Activated T-cell treated with anti-CD3 and anti-CD28 coated beads, Interleukin-2, amount 50 U/mL, for 72 hours (primary cell): ENCODE data around the gene IL5. TPM values are rescaled to one million over a fixed set of nuclear protein-coding genes. Genes with fewer than 3 reads are reported as not detected.
"Not testable (repeated sequence)": the region's sequence is repeated elsewhere in the genome, so short reads cannot be mapped to it uniquely, and the experiment has no call there.

Experiments
- ATAC-seq, 2 donors: fragments of 150-1000 bp; cut with Tn5 transposase; replicated peaks in 1 of 2; 2 replicates each; pipeline ENCODE4 v1.10.0; 2021; ENCODE audit warnings: moderate library complexity in 2 of 2, mild to moderate bottlenecking in 1 of 2
- DNase-seq, 2 donors: peaks; one replicate each; pipeline ENCODE4 v3.0.0; 2021 to 2022; ENCODE audit warnings: mixed read lengths in 1 of 2
- H3K27ac Mint-ChIP-seq: one replicate; pipeline ENCODE4 v1.8.0; 2022; ENCODE audit warnings: mild to moderate bottlenecking, moderate library complexity, mixed read lengths
- H3K27me3 Mint-ChIP-seq: one replicate; pipeline ENCODE4 v1.8.0; 2022; ENCODE audit warnings: low read depth, mixed read lengths
- H3K36me3 Mint-ChIP-seq, 2 donors: one replicate each; pipeline ENCODE4 v1.8.0; 2022; ENCODE audit warnings: mixed read lengths in 2 of 2, mild to moderate bottlenecking in 1 of 2; ENCODE audit not compliant: insufficient read depth in 2 of 2
- H3K4me1 Mint-ChIP-seq: one replicate; pipeline ENCODE4 v1.8.0; 2022; ENCODE audit warnings: low read depth, mixed read lengths
- H3K4me3 Mint-ChIP-seq, 2 donors: one replicate each; pipeline ENCODE4 v1.8.0; 2022; ENCODE audit warnings: mild to moderate bottlenecking in 2 of 2, mixed read lengths in 2 of 2, moderate library complexity in 2 of 2
- H3K9me3 Mint-ChIP-seq, 2 donors: one replicate each; pipeline ENCODE4 v1.8.0; 2022; ENCODE audit warnings: mixed read lengths in 2 of 2
- total RNA-seq, 2 donors: library from RNA; stranded (reverse); gene quantifications; one replicate each; pipeline ENCODE4 v1.2.3, GENCODE V29; 2022

IL5 gene
- total RNA-seq, 2 donors from 2014 or later, result 1.3 to 2.1 TPM

GRCh38 chr5:132526290-132526973 lies 16.9 kb downstream of the IL5 start:
- peak; percentile 50 to 73 for DNase-seq
- peak; percentile 42 to 49 for ATAC-seq
- H3K36me3 Mint-ChIP-seq, result peaks cover 0 to 4% of the 10 kb centered on the region in 2 donors
- H3K4me1 Mint-ChIP-seq, result peaks cover 49% of the 10 kb centered on the region
- peaks cover 17% of the 10 kb centered on the region for H3K27me3 Mint-ChIP-seq
- peaks cover 0 to 2% of the 10 kb centered on the region in 2 donors for H3K9me3 Mint-ChIP-seq
- H3K27ac Mint-ChIP-seq, result no peak overlapping the region
- peak overlapping the region; percentile 2 to 23 for H3K4me3 Mint-ChIP-seq

GRCh38 chr5:132525299-132525724 lies 18.0 kb downstream of the IL5 start:
- H3K4me1 Mint-ChIP-seq, result peaks cover 51% of the 10 kb centered on the region
- H3K4me3 Mint-ChIP-seq, result peak overlapping the region; percentile 29 to 52
- peaks cover 17% of the 10 kb centered on the region for H3K27me3 Mint-ChIP-seq
- peaks cover 0 to 4% of the 10 kb centered on the region in 2 donors for H3K9me3 Mint-ChIP-seq
- ATAC-seq (peak; percentile 82 to 84), DNase-seq (peak; percentile 22 to 24)
- H3K27ac Mint-ChIP-seq, result peak overlapping the region; percentile 4
- H3K36me3 Mint-ChIP-seq, result peaks cover 0 to 6% of the 10 kb centered on the region in 2 donors

DNA sequence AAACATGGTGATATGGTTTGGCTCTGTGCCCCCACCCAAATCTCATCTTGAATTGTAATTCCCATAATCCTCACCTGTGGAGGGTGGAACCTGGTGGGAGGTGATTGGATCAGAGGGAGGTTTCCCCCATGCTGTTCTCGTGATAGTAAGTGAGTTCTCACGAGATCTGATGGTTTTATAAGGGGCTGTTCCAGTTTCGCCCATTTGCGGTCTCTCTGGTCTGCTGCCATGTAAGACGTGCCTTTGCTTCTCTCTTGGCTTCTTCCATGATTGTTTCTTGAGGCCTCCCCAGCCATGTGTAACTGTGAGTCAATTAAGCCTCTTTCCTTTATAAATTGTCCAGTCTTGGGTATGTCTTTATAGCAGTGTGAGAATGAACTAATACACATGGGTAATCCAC lies 18.4 kb downstream of the IL5 start:
- Mint-ChIP-seq H3K27ac (peak overlapping the region; percentile 4), H3K27me3 (peaks cover 17% of the 10 kb centered on the region), H3K4me1 (peaks cover 54% of the 10 kb centered on the region), H3K4me3 (peak overlapping the region; percentile 29 to 33)
- H3K9me3 Mint-ChIP-seq, DNase-seq, H3K36me3 Mint-ChIP-seq, ATAC-seq: not testable (repeated sequence)

- not testable (repeated sequence) for H3K36me3 Mint-ChIP-seq, H3K27me3 Mint-ChIP-seq, H3K9me3 Mint-ChIP-seq, H3K4me3 Mint-ChIP-seq, DNase-seq, H3K27ac Mint-ChIP-seq, ATAC-seq
- H3K4me1 Mint-ChIP-seq, result peaks cover 37% of the 10 kb centered on the region
These were observed 21.3 kb downstream of the IL5 start for GRCh38 chr5:132522067-132522466.

DNA sequence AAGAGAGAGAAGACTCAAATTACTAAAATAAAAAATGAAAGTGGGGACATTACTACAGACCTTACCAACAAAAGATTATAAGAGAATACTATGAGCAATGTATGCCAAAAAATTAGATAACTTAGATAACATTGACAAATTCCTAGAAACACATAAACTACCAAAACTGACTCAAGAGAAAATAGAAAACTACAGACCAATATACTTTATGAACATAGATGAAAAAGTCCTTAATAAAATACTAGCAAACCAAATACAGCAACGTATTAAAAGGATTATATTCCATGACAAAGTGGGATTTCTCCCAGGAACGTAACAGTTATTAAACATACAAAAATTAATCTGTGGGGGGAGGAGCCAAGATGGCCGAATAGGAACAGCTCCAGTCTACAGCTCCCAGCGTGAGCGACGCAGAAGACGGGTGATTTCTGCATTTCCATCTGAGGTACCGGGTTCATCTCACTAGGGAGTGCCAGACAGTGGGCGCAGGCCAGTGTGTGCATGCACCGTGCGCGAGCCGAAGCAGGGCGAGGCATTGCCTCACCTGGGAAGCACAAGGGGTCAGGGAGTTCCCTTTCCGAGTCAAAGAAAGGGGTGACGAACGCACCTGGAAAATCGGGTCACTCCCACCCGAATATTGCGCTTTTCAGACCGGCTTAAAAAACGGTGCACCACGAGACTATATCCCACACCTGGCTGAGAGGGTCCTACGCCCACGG lies 29.5 kb downstream of the IL5 start:
- not testable (repeated sequence) for H3K9me3 Mint-ChIP-seq, H3K27ac Mint-ChIP-seq, H3K4me1 Mint-ChIP-seq, DNase-seq, ATAC-seq, H3K4me3 Mint-ChIP-seq
- peaks cover 24% of the 10 kb centered on the region for H3K27me3 Mint-ChIP-seq
- peaks cover 2 to 11% of the 10 kb centered on the region in 2 donors for H3K36me3 Mint-ChIP-seq

DNA sequence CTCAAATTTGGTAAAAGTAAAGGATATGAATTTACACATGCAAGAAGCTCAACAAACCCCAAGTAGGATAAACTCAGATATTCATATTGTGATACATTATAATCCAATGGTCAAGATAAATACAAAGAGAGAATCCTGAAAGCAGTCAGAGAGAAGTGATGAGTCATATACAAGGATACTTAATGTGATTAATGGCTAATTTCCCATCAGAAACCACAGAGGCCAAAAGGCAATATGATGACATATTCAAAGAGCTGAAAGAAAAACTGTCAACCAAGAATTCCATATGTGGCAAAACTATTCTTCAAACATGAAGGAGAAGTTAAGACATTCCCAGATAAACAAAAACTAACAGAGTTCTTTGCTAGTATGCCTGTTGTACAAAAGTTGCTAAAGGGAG lies 33.2 kb downstream of the IL5 start:
- peaks cover 3 to 11% of the 10 kb centered on the region in 2 donors for H3K36me3 Mint-ChIP-seq
- H3K9me3 Mint-ChIP-seq, result peaks cover 2 to 6% of the 10 kb centered on the region in 2 donors
- peaks cover 52% of the 10 kb centered on the region for H3K27me3 Mint-ChIP-seq
- ATAC-seq, result no peak
- H3K4me1 Mint-ChIP-seq, result peaks cover 9% of the 10 kb centered on the region
- DNase-seq, result no peak
- H3K4me3 Mint-ChIP-seq, result no peak overlapping the region
- no peak overlapping the region for H3K27ac Mint-ChIP-seq

DNA sequence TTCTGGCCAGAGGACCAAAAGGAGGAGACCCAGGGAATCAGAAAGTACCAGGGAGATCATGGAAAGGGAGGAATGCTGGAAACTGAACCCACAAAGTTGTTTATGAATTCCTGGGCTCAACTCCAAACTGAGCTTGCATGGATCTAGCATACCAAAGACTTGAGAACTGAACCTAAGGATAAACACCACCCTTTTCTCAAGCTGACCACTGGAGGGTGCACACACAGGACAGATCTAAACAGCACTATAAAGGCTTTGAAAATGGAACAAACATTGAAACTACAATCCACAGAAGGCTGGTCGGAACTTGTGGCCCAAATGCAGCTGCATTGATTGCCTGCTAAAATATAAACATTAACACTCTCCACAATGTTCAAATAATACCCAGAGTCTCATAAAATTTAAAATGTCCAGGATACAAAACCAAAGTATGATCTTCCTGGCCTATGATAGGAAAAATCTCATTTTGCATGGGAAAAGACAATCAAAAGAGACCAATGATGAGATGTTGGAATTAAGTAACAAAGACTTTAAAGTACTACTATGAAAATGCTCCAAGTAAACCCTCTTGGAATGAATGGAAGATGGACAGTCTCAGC lies 37.1 kb downstream of the IL5 start:
- peaks cover 12% of the 10 kb centered on the region for H3K4me1 Mint-ChIP-seq
- peak in 1 of 2 donors; percentile 55 for ATAC-seq
- peaks cover 51% of the 10 kb centered on the region for H3K27me3 Mint-ChIP-seq
- peaks cover 0 to 2% of the 10 kb centered on the region in 2 donors for H3K9me3 Mint-ChIP-seq
- peak in 1 of 2 donors; percentile 20 for DNase-seq
- no peak overlapping the region for H3K27ac Mint-ChIP-seq
- H3K4me3 Mint-ChIP-seq, result no peak overlapping the region
- peaks cover 0 to 1% of the 10 kb centered on the region in 2 donors for H3K36me3 Mint-ChIP-seq

- ATAC-seq, result no peak
- no peak for DNase-seq
- Mint-ChIP-seq H3K4me1 (peaks cover 17% of the 10 kb centered on the region), H3K36me3 (peaks cover 0 to 1% of the 10 kb centered on the region in 2 donors), H3K4me3 (no peak overlapping the region), H3K9me3 (peaks cover 0 to 2% of the 10 kb centered on the region in 2 donors), H3K27ac (no peak overlapping the region), H3K27me3 (peaks cover 51% of the 10 kb centered on the region)
These were observed 37.7 kb downstream of the IL5 start for GRCh38 chr5:132505641-132506040.

DNA sequence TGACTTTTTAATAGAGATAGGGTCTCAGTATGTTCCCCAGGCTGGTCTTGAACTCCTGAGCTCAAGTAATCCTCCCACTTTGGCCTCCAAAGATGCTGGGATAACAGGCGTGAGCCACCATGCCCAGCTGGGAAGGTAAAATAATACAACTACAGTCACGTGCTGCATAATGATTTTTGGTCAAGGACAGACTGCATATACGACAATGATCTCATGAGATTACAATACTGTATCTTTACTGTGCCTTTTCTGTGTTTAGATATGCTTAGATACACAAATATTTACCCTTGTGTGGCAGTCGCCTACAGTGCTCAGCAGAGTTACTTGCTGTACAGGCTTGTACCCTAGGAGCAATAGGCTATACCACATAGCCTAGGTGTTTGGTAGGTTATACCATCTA lies 38.6 kb downstream of the IL5 start:
- no peak overlapping the region for H3K27ac Mint-ChIP-seq

DNA sequence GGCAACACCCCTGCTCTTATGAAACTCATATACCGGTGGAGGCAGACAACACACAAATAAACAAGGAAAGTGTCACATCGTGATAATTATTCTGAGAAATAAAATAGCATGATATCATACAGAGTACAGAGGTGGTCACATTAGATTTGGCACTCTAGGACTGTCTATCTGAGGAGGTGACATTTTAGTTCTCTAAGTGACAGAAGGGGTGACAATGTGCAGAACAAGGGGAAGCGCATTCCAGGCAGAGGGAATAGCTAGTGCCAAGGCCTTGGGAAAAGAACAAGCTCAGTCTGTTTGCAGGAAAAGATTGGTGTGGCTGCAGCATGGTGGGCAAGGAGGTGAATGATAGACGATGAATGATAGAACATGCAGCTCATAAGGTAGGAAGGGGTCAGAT lies 40.1 kb downstream of the IL5 start:
- no peak overlapping the region for H3K4me3 Mint-ChIP-seq
- DNase-seq (no peak), ATAC-seq (no peak)
- H3K36me3 Mint-ChIP-seq, result peaks cover 0 to 1% of the 10 kb centered on the region in 2 donors
- H3K27ac Mint-ChIP-seq, result no peak overlapping the region
- H3K27me3 Mint-ChIP-seq, result peaks cover 34% of the 10 kb centered on the region
- H3K9me3 Mint-ChIP-seq, result no peaks in the 10 kb centered on the region
- H3K4me1 Mint-ChIP-seq, result peaks cover 41% of the 10 kb centered on the region

More for the DNA sequence above, 38.6 kb downstream of the IL5 start:
- H3K4me3 Mint-ChIP-seq, result no peak overlapping the region
- H3K36me3 Mint-ChIP-seq, result peaks cover 0 to 1% of the 10 kb centered on the region in 2 donors
- no peak for ATAC-seq
- H3K27me3 Mint-ChIP-seq, result peaks cover 47% of the 10 kb centered on the region
- peaks cover 26% of the 10 kb centered on the region for H3K4me1 Mint-ChIP-seq
- H3K9me3 Mint-ChIP-seq, result peaks cover 0 to 1% of the 10 kb centered on the region in 2 donors
- no peak for DNase-seq

DNA sequence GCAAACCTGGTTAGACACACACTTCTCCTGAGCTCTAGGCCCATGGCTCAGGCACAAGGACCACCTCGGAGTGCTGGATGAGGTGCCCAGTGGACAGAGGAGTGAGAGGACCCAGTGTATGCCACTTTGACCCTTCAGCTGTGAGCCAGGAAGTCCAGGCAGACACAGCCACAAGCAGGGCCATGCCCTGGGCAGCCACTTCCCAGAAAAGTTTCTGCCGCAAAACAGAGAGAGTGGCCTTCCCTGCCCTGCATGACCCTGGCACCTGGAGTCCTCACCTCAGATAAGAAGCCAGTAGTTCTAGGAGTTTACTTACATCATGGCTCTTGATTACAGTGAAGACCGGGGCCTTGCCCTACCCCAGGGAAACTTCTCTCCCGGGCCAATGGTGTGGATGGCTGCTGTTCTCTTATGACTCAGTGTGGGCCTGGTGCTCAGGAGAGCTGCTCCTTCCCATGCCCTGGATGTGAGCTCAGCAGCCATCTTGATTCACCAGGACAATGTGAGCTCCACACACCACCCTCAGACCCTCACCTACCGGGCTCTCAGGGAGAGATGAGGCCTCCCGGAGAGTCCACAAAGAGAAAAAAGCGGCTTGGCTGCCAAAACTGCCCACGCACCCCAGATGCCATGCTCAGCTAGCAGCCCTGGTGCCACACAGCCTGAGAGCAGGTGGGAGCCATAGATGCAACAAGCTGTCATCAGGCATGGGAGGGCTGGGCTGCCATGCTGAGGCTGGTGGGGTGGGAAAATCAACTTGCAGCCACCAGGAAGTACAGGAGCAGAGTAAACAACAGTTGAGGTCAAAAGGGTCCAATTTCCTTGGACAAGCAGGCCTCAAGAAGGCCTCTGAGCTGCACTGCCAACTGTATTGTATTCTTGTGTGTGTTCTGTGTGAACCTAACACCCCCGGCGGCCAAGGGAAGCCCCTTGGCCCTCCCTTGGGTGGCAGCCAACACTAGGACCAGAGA lies 41.1 kb downstream of the IL5 start:
- DNase-seq (no peak), ATAC-seq (no peak)
- no peak overlapping the region for H3K4me3 Mint-ChIP-seq
- H3K4me1 Mint-ChIP-seq, result peaks cover 50% of the 10 kb centered on the region
- H3K9me3 Mint-ChIP-seq, result no peaks in the 10 kb centered on the region
- no peak overlapping the region for H3K27ac Mint-ChIP-seq
- peaks cover 0 to under 1% of the 10 kb centered on the region in 2 donors for H3K36me3 Mint-ChIP-seq
- peaks cover 24% of the 10 kb centered on the region for H3K27me3 Mint-ChIP-seq

GRCh38 chr5:132501629-132501956 lies 41.7 kb downstream of the IL5 start:
- no peak overlapping the region for H3K27ac Mint-ChIP-seq
- no peaks in the 10 kb centered on the region for H3K36me3 Mint-ChIP-seq
- H3K9me3 Mint-ChIP-seq, result no peaks in the 10 kb centered on the region
- no peak for DNase-seq
- peaks cover 52% of the 10 kb centered on the region for H3K4me1 Mint-ChIP-seq
- ATAC-seq, result no peak
- H3K27me3 Mint-ChIP-seq, result peaks cover 20% of the 10 kb centered on the region
- no peak overlapping the region for H3K4me3 Mint-ChIP-seq
